ENCODE data around the gene ISX. TPM values are rescaled to one million over a fixed set of nuclear protein-coding genes. Genes with fewer than 3 reads are reported as not detected.
"Not testable (repeated sequence)": the region's sequence is repeated elsewhere in the genome, so short reads cannot be mapped to it uniquely, and the experiment has no call there.

ISX gene
- total RNA-seq, 4 donors from 2014 or later, result 26.4 to 187 (median 115) TPM

DNA sequence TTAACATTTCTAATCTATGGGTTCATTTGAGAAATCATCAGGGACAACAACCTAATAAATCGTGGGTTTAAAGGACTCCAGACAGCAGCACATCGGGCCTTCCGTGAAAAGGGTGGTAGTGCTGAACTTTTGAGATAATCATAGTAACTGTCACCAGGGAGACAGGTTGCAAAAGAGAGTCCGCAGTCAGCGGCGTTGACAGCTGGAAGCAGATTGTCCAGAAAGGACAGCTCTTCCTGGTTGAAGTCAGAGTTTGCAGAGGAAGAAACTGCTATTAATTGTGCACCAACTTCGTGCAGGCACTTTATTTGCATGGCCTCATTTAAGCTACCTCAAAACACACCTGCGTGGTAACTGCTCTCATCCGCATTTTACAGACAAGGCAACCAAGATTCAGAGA, 20.5 kb upstream of the ISX start:
- TF ChIP-seq POLR2A (IDR thresholded peaks at IDR 0.05), result no peak
- TF ChIP-seq, protein P1, sequence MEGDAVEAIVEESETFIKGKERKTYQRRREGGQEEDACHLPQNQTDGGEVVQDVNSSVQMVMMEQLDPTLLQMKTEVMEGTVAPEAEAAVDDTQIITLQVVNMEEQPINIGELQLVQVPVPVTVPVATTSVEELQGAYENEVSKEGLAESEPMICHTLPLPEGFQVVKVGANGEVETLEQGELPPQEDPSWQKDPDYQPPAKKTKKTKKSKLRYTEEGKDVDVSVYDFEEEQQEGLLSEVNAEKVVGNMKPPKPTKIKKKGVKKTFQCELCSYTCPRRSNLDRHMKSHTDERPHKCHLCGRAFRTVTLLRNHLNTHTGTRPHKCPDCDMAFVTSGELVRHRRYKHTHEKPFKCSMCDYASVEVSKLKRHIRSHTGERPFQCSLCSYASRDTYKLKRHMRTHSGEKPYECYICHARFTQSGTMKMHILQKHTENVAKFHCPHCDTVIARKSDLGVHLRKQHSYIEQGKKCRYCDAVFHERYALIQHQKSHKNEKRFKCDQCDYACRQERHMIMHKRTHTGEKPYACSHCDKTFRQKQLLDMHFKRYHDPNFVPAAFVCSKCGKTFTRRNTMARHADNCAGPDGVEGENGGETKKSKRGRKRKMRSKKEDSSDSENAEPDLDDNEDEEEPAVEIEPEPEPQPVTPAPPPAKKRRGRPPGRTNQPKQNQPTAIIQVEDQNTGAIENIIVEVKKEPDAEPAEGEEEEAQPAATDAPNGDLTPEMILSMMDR (IDR thresholded peaks at IDR 0.05), result no peak
- H3K4me1 ChIP-seq, result peaks cover 0 to 6% (median 0%) of the 10 kb centered on the region in 4 donors
- H3K27ac ChIP-seq, result no peak overlapping the region
- no peak overlapping the region for H3K4me3 ChIP-seq
- no peak for DNase-seq
- H3K9me3 ChIP-seq, result no peaks in the 10 kb centered on the region
- H3K27me3 ChIP-seq, result no peaks in the 10 kb centered on the region
- no peaks in the 10 kb centered on the region for H3K36me3 ChIP-seq

DNA sequence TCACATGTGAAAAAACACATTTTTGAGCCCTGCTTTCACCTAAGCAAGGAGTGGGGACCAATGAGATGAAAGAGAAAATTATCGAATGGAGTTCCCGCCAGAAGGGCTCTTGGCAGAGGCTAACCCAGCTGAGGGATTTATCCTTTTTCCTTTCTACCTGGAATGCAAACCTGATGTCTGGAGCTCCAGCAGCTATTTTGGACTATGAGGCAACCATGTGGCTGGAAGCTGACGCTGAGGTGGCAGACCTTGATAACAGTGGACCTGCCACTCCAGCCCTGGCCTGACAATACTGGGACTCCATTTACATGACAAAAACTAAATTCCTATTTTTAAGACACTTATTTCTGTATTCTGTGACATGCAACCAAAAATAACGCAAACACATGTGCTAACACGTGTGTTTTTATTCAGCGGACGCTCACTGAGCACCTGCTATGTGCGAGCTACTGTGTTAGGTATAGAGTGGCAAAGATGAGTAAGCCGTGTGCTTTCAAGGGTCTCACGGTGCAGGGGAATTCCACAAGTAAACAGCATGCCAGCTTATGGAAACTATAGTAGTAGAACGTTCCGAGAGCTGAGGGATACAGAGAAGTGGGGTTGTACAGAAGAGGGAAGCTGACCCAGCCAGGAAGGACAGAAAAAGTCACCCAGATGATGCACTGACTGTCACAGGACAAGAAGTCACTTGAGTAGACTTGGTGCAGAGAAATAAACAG, 19.1 kb upstream of the ISX start:
- Histone ChIP-seq H3K27me3 (no peaks in the 10 kb centered on the region), H3K4me3 (no peak overlapping the region), H3K9me3 (no peaks in the 10 kb centered on the region), H3K36me3 (no peaks in the 10 kb centered on the region), H3K4me1 (peaks cover 0 to 6% (median 0%) of the 10 kb centered on the region in 4 donors), H3K27ac (no peak overlapping the region)
- no peak for TF ChIP-seq POLR2A (IDR thresholded peaks at IDR 0.05)
- TF ChIP-seq, protein P1 (IDR thresholded peaks at IDR 0.05), result no peak
- DNase-seq, result no peak

DNA sequence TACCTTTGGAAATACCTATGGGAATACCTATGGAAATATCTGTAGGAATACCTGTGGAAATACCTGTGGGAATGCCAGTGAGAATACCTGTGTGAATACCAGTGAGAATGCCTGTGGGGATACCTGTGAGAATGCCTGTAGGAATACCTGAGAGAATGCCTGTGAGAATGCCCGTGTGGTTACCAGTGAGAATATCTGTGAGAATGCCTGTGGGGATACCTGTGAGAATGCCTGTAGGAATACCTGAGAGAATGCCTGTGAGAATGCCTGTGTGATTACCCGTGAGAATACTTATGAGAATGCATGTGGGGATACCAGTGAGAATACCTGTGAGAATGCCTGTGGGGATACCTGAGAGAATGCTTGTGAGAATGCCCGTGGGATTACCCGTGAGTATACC, 15.9 kb upstream of the ISX start:
- not testable (repeated sequence) for H3K27ac ChIP-seq, DNase-seq, H3K9me3 ChIP-seq, H3K4me3 ChIP-seq, H3K27me3 ChIP-seq, H3K36me3 ChIP-seq, H3K4me1 ChIP-seq

DNA sequence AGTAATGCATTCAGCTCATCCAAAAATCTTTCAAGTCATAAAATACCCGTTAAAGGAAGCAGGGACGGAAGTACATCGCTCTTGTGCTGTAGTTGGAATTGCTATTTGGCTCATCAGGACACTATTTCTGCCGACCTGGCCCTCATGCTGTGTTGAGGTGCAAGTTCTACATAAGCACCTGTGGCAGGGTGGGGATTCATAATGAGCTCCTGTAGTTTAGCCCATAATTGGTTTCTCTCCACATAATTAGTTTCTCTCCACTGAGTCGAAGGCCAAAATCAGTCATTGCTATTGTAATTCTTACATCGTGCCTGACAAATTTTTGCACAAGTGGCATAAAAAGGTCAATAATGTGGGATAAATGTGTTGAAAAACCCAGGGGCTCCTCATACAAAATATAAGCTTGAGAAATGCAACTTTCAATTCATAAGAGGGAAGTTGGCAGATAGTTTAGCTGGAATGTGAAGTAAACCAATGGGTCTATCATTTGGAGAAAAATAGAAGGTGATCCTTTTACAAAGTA, 14.9 kb upstream of the ISX start:
- no peaks in the 10 kb centered on the region for H3K36me3 ChIP-seq
- TF ChIP-seq, protein P1 (IDR thresholded peaks at IDR 0.05), result no peak
- no peak for TF ChIP-seq POLR2A (IDR thresholded peaks at IDR 0.05)
- no peaks in the 10 kb centered on the region for H3K9me3 ChIP-seq
- H3K27ac ChIP-seq, result no peak overlapping the region
- H3K4me3 ChIP-seq, result no peak overlapping the region
- DNase-seq, result no peak
- H3K27me3 ChIP-seq, result no peaks in the 10 kb centered on the region
- no peaks in the 10 kb centered on the region for H3K4me1 ChIP-seq

DNA sequence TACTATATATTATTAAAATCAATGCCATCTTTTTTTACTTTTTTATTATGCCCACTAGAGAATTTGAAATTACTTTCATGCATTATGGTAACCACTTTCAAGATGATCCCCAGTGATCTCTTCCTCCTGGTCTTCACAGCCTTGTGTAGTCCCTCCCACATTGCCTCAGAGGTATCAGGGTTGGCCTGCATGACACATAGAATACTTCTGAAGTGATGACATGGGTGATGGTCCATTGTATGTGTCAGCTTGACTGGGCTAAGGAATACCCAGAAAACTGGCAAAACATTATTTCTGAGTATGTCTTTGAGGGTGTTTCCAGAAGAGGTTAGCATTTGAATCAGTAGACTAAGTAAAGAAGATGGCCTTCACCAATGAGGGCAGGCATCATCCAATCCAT, 14.2 kb upstream of the ISX start:
- Histone ChIP-seq H3K27me3 (no peaks in the 10 kb centered on the region), H3K4me3 (no peak overlapping the region), H3K9me3 (no peaks in the 10 kb centered on the region), H3K4me1 (no peaks in the 10 kb centered on the region), H3K27ac (no peak overlapping the region), H3K36me3 (no peaks in the 10 kb centered on the region)
- TF ChIP-seq, protein P1 (IDR thresholded peaks at IDR 0.05), result no peak
- no peak for TF ChIP-seq POLR2A (IDR thresholded peaks at IDR 0.05)
- no peak for DNase-seq

- H3K36me3 ChIP-seq, result no peaks in the 10 kb centered on the region
- peaks cover 0 to 3% (median 0%) of the 10 kb centered on the region in 4 donors for H3K9me3 ChIP-seq
- H3K4me3 ChIP-seq, result no peak overlapping the region
- H3K27ac ChIP-seq, result no peak overlapping the region
- no peaks in the 10 kb centered on the region for H3K27me3 ChIP-seq
- DNase-seq, result no peak
- no peak for TF ChIP-seq POLR2A (IDR thresholded peaks at IDR 0.05)
- TF ChIP-seq, protein P1 (IDR thresholded peaks at IDR 0.05), result no peak
- H3K4me1 ChIP-seq, result no peaks in the 10 kb centered on the region
Observed at GRCh38 chr22:35053060-35053835, 12.7 kb upstream of the ISX start.
